Measurements from ENCODE around the gene FOXA2. TPM values are rescaled to one million over a fixed set of nuclear protein-coding genes. Genes with fewer than 3 reads are reported as not detected.
"Not testable (repeated sequence)": the region's sequence is repeated elsewhere in the genome, so short reads cannot be mapped to it uniquely, and the experiment has no call there.

FOXA2 gene
- total and polyA plus RNA-seq, 2 of the 13 experiments (the other 11 are each of a cell fraction or from before 2014, with no cell fraction given): 8.8 to 12.2 TPM

- no peak for TF ChIP-seq ZNF407 (CRISPR knock-in tag; IDR thresholded peaks at IDR 0.05; ENCODE audit: not compliant biosample characterization)
Observed at GRCh38 chr20:22601361-22602141, 17.2 kb upstream of the FOXA2 start (continued).

GRCh38 chr20:22599258-22599657 is 14.9 kb upstream of the FOXA2 start:
- H3K36me3 ChIP-seq (replicated peaks in 1 of 2; ENCODE audit: control insufficient read depth in 1 of 2, insufficient read depth in 2 of 2, low read length in 2 of 2); H3K9ac ChIP-seq (ENCODE audit: insufficient read depth, low read depth, low read length); H3K9me3 ChIP-seq (ENCODE audit: low read length); H3K79me2 ChIP-seq (ENCODE audit: insufficient read depth, low read length); H3K27ac ChIP-seq (ENCODE audit: extremely low read length, insufficient read depth, low read length); CTCF ChIA-PET (ENCODE audit: low intra/inter-chr PET ratio, low total read pairs); BruUV-seq (replicated peaks); H3K4me3 ChIP-seq (replicated peaks in 1 of 3; ENCODE audit: insufficient read depth in 1 of 3, low read depth in 2 of 3, low read length in 3 of 3); H4K20me1 ChIP-seq (ENCODE audit: insufficient read depth, low read length); FAIRE-seq; H2AFZ ChIP-seq (ENCODE audit: low read length); in situ Hi-C loops (cut with HindIII; ENCODE audit: extremely low pct_ligation_motif_present, low pct_unique_long_range_greater_than_20kb); intact Hi-C loops (cut with micrococcal nuclease; ENCODE audit: unreplicated experiment); ATAC-seq; POLR2A ChIA-PET; H3K4me2 ChIP-seq (ENCODE audit: low read depth, low read length); H3K4me1 ChIP-seq (ENCODE audit: insufficient read depth, low read length); DNase-seq (ENCODE audit: low spot score): not testable (repeated sequence)
- 98% methylated on average over 2 of the region's 2 CpGs for WGBS (ENCODE audit: low lambda C conversion rate)
- H3K27me3 ChIP-seq (ENCODE audit: control insufficient read depth in 1 of 2, insufficient read depth in 2 of 2, low read length in 2 of 2): peaks cover 5 to 34% of the 10 kb centered on the region in 2 experiments; a peak in 3 of 5 replicates
